Posterior cingulate gyrus (tissue), 11 donors: ENCODE data around the gene STXBP4.

ENCODE experiments used
- DNase-seq, 10 donors: peaks; one replicate each; pipeline versions ENCODE4 v3.0.0 to v3.0.0-alpha.2; 2020 to 2021; ENCODE audit warnings: mixed read lengths in 3 of 10
- intact Hi-C: fragments of 100-400 bp; cut with DNase I; formaldehyde crosslinking; loops from one replicate; pipeline ENCODE4 v1.15.1; 2023

STXBP4 gene

GRCh38 chr17:54968262-54968987, at the start of gene STXBP4, which contains the start of gene COX11:
STXBP4 (plus strand) TSS chr17:54968765; CDS start chr17:54986220, 17,455 bp downstream.
COX11 (minus strand) TSS chr17:54968654; CDS start chr17:54968646, 8 bp downstream.
- intact Hi-C loops: loop anchor here (2.0 to 5.0 kb wide), 2 partner anchors 68 to 269 kb away; partner anchors contain the start of gene TOM1L1
- DNase-seq: peak; percentile 87 to 99 (median 96)

GRCh38 chr17:54919425-54919824, 49.1 kb upstream of the STXBP4 start:
- intact Hi-C loops: no loop called here
- no peak for DNase-seq

- DNase-seq: no peak
- intact Hi-C loops: no loop called here
These were observed 47.7 kb upstream of the STXBP4 start for GRCh38 chr17:54920819-54921218.

- no peak for DNase-seq
- intact Hi-C loops: no loop called here
These were observed 44.2 kb upstream of the STXBP4 start for GRCh38 chr17:54924405-54924804.

- DNase-seq: no peak
- intact Hi-C loops: no loop called here
These were observed 41.0 kb upstream of the STXBP4 start for GRCh38 chr17:54927525-54927924.

- no peak for DNase-seq
- intact Hi-C loops: no loop called here
These were observed 35.9 kb upstream of the STXBP4 start for GRCh38 chr17:54932711-54933110.

- DNase-seq: no peak
- intact Hi-C loops: no loop called here
These were observed 34.6 kb upstream of the STXBP4 start for GRCh38 chr17:54933921-54934320.

GRCh38 chr17:54935471-54935870, 33.1 kb upstream of the STXBP4 start:
- intact Hi-C loops: no loop called here
- DNase-seq: no peak

- intact Hi-C loops: no loop called here
These were observed 31.5 kb upstream of the STXBP4 start for GRCh38 chr17:54937018-54937417.

GRCh38 chr17:54937426-54937825, 31.1 kb upstream of the STXBP4 start:
- intact Hi-C loops: no loop called here
- DNase-seq: no peak

More at GRCh38 chr17:54937018-54937417, 31.5 kb upstream of the STXBP4 start:
- DNase-seq: no peak

- intact Hi-C loops: no loop called here
- no peak for DNase-seq
These were observed 27.3 kb upstream of the STXBP4 start for GRCh38 chr17:54941285-54941684.

GRCh38 chr17:54944796-54945195, 23.8 kb upstream of the STXBP4 start:
- intact Hi-C loops: no loop called here
- no peak for DNase-seq

GRCh38 chr17:54945231-54945630, 23.3 kb upstream of the STXBP4 start:
- DNase-seq: no peak
- intact Hi-C loops: no loop called here

GRCh38 chr17:54945671-54946070, 22.9 kb upstream of the STXBP4 start:
- DNase-seq: no peak
- intact Hi-C loops: no loop called here

- intact Hi-C loops: no loop called here
- no peak for DNase-seq
These were observed 21.2 kb upstream of the STXBP4 start for GRCh38 chr17:54947396-54947795.

GRCh38 chr17:54948380-54948779, 20.2 kb upstream of the STXBP4 start:
- intact Hi-C loops: no loop called here

GRCh38 chr17:54950116-54950515, 18.4 kb upstream of the STXBP4 start:
- no peak for DNase-seq
- intact Hi-C loops: no loop called here

More at GRCh38 chr17:54948380-54948779, 20.2 kb upstream of the STXBP4 start:
- DNase-seq: no peak

- intact Hi-C loops: no loop called here
- no peak for DNase-seq
These were observed 17.3 kb upstream of the STXBP4 start for GRCh38 chr17:54951286-54951685.

GRCh38 chr17:54956791-54957190, 11.8 kb upstream of the STXBP4 start:
- intact Hi-C loops: no loop called here
- no peak for DNase-seq

GRCh38 chr17:54967621-54968261, 824 bp upstream of the STXBP4 start:
- DNase-seq: peak in 1 of 10 donors; percentile 92
- intact Hi-C loops: loop anchor here (2.0 to 5.0 kb wide), 2 partner anchors 67 to 270 kb away; partner anchors contain the start of gene TOM1L1

- DNase-seq: peak in 6 of 10 donors; percentile 8 to 80 (median 17)
- intact Hi-C loops: loop anchor here (2.0 to 5.0 kb wide), 2 partner anchors 68 to 268 kb away; partner anchors contain the start of gene TOM1L1
These were observed 395 bp downstream of the STXBP4 start for GRCh38 chr17:54968988-54969332.
